ENCODE results near the gene GDE1. TPM values are rescaled to one million over a fixed set of nuclear protein-coding genes. Genes with fewer than 3 reads are reported as not detected.

Gene GDE1
- total and polyA plus RNA-seq, 9 of the 15 experiments (the other 6 are each of a cell fraction or from before 2014, with no cell fraction given) = 18.8 to 40.5 (median 22.3) TPM

DNA sequence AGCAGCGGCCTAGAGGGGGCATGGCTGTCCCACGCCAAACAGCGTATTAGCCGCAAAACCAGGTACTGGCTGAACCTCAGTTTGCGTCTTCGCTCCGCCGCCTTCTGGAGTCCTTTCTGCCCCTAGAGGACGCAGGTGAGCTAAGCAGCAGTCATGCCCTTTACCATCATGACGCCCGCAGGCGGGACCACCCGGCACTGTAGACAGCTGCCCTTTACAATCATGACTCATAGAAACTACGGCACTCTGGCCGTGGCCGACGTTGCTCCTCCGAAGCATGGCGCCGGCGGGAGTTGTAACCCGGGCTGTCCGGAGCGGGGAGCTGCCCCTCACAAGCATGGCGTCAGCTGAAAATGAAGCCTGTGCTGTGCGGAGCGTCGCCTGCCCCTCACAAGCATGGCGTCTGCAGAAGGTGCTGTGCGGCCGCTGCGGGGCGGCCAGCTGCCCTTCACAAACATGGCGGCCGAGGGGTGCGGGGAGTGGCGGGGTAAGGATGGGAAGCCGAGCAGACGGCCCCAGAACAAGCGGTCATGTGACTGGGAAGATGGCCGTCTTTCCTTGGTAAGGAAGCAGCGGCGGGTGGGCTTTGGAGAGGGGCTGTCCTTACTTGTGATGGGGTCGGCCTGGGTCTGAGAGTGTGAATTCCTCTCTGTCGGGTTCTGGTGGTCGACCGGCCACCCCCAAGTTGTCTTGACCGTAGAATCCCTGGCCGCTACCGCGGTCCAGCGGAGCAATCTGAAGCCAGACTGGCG lies 33.5 kb upstream of the GDE1 start, which contains the start of gene VPS35L (continued):
- TF ChIP-seq, protein P1, sequence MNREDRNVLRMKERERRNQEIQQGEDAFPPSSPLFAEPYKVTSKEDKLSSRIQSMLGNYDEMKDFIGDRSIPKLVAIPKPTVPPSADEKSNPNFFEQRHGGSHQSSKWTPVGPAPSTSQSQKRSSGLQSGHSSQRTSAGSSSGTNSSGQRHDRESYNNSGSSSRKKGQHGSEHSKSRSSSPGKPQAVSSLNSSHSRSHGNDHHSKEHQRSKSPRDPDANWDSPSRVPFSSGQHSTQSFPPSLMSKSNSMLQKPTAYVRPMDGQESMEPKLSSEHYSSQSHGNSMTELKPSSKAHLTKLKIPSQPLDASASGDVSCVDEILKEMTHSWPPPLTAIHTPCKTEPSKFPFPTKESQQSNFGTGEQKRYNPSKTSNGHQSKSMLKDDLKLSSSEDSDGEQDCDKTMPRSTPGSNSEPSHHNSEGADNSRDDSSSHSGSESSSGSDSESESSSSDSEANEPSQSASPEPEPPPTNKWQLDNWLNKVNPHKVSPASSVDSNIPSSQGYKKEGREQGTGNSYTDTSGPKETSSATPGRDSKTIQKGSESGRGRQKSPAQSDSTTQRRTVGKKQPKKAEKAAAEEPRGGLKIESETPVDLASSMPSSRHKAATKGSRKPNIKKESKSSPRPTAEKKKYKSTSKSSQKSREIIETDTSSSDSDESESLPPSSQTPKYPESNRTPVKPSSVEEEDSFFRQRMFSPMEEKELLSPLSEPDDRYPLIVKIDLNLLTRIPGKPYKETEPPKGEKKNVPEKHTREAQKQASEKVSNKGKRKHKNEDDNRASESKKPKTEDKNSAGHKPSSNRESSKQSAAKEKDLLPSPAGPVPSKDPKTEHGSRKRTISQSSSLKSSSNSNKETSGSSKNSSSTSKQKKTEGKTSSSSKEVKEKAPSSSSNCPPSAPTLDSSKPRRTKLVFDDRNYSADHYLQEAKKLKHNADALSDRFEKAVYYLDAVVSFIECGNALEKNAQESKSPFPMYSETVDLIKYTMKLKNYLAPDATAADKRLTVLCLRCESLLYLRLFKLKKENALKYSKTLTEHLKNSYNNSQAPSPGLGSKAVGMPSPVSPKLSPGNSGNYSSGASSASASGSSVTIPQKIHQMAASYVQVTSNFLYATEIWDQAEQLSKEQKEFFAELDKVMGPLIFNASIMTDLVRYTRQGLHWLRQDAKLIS (CRISPR knock-in tag; IDR thresholded peaks at IDR 0.05) = no peak
- TF ChIP-seq TCF3 (CRISPR knock-in tag; IDR thresholded peaks at IDR 0.05) = peak; percentile 26; the same call in 1 of the 2 replicates
- peak; percentile 91 for TF ChIP-seq FOSL1 (tag; conservative IDR thresholded peaks at IDR 0.05)
- no peak for TF ChIP-seq ZNF717 (CRISPR knock-in tag; IDR thresholded peaks at IDR 0.05)
- TF ChIP-seq ZBTB17 (CRISPR knock-in tag; IDR thresholded peaks at IDR 0.05) = peak; percentile 83
- no peak for TF ChIP-seq MTA1 (IDR thresholded peaks at IDR 0.05; ENCODE audit: borderline replicate concordance)
- peak; percentile 24; the same call in 1 of the 2 replicates for TF ChIP-seq RNF2 (IDR thresholded peaks at IDR 0.05)
- no peak for TF ChIP-seq SMC3 (conservative IDR thresholded peaks at IDR 0.05; ENCODE audit: insufficient read depth, low read depth, low read length)
- TF ChIP-seq, protein P2, sequence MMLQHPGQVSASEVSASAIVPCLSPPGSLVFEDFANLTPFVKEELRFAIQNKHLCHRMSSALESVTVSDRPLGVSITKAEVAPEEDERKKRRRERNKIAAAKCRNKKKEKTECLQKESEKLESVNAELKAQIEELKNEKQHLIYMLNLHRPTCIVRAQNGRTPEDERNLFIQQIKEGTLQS (IDR thresholded peaks at IDR 0.05) = peak; percentile 87
- TF ChIP-seq, protein P2 (CRISPR knock-in tag; conservative IDR thresholded peaks at IDR 0.05) = no peak; the same call in 1 of the 2 replicates
- TF ChIP-seq CSDE1 (IDR thresholded peaks at IDR 0.05) = peak in 1 of 2 experiments; percentile 97; a peak in 2 of 4 replicates
- TF ChIP-seq KLF16 (IDR thresholded peaks at IDR 0.05) = 0 out of 2 replicates have a peak, but pooled peaks have one; percentile 6
- TF ChIP-seq, protein P3, sequence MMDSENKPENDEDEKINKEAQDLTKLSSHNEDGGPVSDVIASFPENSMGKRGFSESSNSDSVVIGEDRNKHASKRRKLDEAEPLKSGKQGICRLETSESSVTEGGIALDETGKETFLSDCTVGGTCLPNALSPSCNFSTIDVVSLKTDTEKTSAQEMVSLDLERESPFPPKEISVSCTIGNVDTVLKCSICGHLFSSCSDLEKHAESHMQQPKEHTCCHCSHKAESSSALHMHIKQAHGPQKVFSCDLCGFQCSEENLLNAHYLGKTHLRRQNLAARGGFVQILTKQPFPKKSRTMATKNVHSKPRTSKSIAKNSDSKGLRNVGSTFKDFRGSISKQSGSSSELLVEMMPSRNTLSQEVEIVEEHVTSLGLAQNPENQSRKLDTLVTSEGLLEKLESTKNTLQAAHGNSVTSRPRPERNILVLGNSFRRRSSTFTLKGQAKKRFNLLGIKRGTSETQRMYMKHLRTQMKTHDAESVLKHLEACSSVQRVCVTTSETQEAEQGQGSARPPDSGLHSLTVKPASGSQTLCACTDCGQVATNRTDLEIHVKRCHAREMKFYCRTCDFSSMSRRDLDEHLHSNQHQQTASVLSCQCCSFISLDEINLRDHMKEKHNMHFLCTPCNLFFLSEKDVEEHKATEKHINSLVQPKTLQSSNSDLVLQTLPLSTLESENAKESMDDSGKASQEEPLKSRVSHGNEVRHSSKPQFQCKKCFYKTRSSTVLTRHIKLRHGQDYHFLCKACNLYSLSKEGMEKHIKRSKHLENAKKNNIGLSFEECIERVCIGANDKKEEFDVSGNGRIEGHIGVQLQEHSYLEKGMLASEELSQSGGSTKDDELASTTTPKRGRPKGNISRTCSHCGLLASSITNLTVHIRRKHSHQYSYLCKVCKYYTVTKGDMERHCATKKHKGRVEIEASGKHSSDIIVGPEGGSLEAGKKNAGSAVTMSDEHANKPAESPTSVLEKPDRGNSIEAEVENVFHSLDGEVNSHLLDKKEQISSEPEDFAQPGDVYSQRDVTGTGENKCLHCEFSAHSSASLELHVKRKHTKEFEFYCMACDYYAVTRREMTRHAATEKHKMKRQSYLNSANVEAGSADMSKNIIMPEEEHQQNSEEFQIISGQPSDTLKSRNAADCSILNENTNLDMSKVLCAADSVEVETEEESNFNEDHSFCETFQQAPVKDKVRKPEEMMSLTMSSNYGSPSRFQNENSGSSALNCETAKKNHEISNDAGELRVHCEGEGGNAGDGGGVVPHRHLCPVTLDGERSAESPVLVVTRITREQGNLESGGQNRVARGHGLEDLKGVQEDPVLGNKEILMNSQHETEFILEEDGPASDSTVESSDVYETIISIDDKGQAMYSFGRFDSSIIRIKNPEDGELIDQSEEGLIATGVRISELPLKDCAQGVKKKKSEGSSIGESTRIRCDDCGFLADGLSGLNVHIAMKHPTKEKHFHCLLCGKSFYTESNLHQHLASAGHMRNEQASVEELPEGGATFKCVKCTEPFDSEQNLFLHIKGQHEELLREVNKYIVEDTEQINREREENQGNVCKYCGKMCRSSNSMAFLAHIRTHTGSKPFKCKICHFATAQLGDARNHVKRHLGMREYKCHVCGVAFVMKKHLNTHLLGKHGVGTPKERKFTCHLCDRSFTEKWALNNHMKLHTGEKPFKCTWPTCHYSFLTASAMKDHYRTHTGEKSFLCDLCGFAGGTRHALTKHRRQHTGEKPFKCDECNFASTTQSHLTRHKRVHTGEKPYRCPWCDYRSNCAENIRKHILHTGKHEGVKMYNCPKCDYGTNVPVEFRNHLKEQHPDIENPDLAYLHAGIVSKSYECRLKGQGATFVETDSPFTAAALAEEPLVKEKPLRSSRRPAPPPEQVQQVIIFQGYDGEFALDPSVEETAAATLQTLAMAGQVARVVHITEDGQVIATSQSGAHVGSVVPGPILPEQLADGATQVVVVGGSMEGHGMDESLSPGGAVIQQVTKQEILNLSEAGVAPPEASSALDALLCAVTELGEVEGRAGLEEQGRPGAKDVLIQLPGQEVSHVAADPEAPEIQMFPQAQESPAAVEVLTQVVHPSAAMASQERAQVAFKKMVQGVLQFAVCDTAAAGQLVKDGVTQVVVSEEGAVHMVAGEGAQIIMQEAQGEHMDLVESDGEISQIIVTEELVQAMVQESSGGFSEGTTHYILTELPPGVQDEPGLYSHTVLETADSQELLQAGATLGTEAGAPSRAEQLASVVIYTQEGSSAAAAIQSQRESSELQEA (IDR thresholded peaks at IDR 0.05; ENCODE audit: low read depth) = peak; percentile 66
- TF ChIP-seq GTF2E2 (tag; IDR thresholded peaks at IDR 0.05) = peak; percentile 46; the same call in 1 of the 2 replicates
